ENCODE measurements around the gene ABCA13.

- no peak for TF ChIP-seq CTCF (IDR thresholded peaks at IDR 0.05)
- TF ChIP-seq EZH2 (IDR thresholded peaks at IDR 0.05) = no peak
These were observed 210.3 kb downstream of the ABCA13 start for GRCh38 chr7:48381571-48381970.

All from neural progenitor cell (in vitro differentiated cells).